Mucosa of stomach (tissue), 1 donor: ENCODE data around the gene AMY2B.
"Not testable (repeated sequence)": the region's sequence is repeated elsewhere in the genome, so short reads cannot be mapped to it uniquely, and the experiment has no call there.

Experiments used
- H3K27me3 ChIP-seq: one replicate; pipeline ENCODE4 v1.7.0; 2013; ENCODE audit warnings: mild to moderate bottlenecking, low read length; ENCODE audit not compliant: control insufficient read depth, insufficient read depth
- H3K36me3 ChIP-seq: one replicate; pipeline ENCODE4 v1.7.0; 2013; ENCODE audit warnings: low read length; ENCODE audit not compliant: control insufficient read depth, insufficient read depth
- H3K4me1 ChIP-seq: one replicate; pipeline ENCODE4 v1.7.0; 2013; ENCODE audit warnings: mild to moderate bottlenecking, low read length; ENCODE audit not compliant: control insufficient read depth, insufficient read depth
- H3K4me3 ChIP-seq: one replicate; pipeline ENCODE4 v1.7.0; 2013; ENCODE audit warnings: low read length
- H3K9ac ChIP-seq: one replicate; pipeline ENCODE4 v1.7.0; 2013; ENCODE audit warnings: mild to moderate bottlenecking, low read length, moderate library complexity
- H3K9me3 ChIP-seq: one replicate; pipeline ENCODE4 v1.7.0; 2013; ENCODE audit warnings: mild to moderate bottlenecking, low read length, moderate library complexity; ENCODE audit not compliant: control insufficient read depth
- donor health status: Pancreatic carcinoma.

The AMY2B gene

DNA sequence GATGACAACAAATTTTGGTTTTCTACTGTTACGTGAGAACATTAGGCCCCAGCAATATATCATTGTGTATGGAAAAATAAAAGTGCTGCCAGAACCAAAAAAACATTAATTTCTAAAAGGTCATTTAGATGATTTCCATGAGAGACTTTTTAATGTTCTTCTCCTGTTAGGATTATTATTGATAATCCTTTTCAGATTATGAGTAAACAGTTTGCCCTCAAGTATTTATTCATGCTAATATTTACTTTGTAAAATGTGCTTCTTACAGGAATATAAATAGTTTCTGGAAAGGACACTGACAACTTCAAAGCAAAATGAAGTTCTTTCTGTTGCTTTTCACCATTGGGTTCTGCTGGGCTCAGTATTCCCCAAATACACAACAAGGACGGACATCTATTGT lies at the start of gene AMY2B:
AMY2B (plus strand) TSS at position 301 of the 400 bp plus-strand sequence; CDS start at position 315, 14 bp downstream.
- H3K9me3 ChIP-seq, H3K4me3 ChIP-seq, H3K9ac ChIP-seq, H3K36me3 ChIP-seq, H3K27me3 ChIP-seq, H3K4me1 ChIP-seq: not testable (repeated sequence)

DNA sequence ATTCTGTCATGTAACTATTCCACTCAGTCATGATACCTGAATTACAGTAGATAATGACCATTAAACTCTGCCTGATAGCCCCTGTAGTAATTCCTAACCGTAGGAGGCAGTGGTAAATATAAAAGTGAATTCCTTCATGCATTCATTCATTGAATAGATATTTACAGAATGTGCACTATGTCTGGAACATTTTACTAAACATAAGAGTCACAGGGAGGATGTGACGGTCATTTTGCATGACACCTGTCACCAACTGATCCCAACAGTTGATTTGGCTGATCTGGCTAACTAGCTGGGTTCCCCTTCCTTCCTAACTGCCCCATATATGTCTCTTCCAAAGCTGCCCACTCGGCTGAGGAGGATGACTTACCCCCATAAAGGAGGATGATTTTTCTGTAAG lies 48.0 kb upstream of the AMY2B start:
- H3K27me3 ChIP-seq = no peaks in the 10 kb centered on the region
- peaks cover 5% of the 10 kb centered on the region for H3K4me1 ChIP-seq
- no peaks in the 10 kb centered on the region for H3K9me3 ChIP-seq
- H3K4me3 ChIP-seq = no peak overlapping the region
- H3K36me3 ChIP-seq = no peaks in the 10 kb centered on the region
- H3K9ac ChIP-seq = no peak overlapping the region

DNA sequence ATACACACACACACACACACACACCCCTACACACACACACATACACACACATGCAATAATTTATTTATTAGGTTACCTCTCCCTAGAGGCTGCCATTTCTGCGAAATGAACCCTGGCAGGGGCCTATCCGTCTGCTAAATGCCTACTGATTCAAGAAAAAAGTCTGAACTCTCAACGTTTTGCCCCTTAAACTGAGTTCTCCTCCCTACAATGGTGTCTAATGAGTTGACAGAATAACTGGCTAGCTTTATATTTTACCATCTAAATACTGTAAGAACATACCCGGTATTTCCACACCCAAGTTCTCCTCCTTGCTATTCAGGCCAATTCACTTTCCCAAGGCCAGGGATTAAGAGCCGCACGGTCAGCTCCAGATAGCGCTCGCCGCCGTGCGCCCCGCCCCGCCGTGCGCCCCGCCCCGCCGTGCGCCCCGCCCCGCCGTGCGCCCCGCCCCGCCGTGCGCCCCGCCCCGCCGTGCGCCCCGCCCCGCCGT lies 46.2 kb upstream of the AMY2B start:
- Histone ChIP-seq H3K4me1 (peaks cover 6% of the 10 kb centered on the region), H3K9me3 (no peaks in the 10 kb centered on the region), H3K27me3 (no peaks in the 10 kb centered on the region), H3K9ac (no peak overlapping the region), H3K4me3 (no peak overlapping the region), H3K36me3 (no peaks in the 10 kb centered on the region)

- Histone ChIP-seq H3K9me3 (no peaks in the 10 kb centered on the region), H3K27me3 (no peaks in the 10 kb centered on the region), H3K4me3 (peak within 1 kb of the TSS; percentile 93), H3K36me3 (no peaks in the 10 kb centered on the region), H3K4me1 (peaks cover 6% of the 10 kb centered on the region), H3K9ac (peak within 1 kb of the TSS; percentile 98)
Observed at GRCh38 chr1:103525607-103526507, 45.5 kb upstream of the AMY2B start, which contains the start of gene RNPC3. Gene RNPC3, plus strand, starts transcription at chr1:103525699. Its CDS starts 372 bp downstream, at chr1:103526071.

GRCh38 chr1:103527331-103527730 lies 44.1 kb upstream of the AMY2B start:
- H3K36me3 ChIP-seq = no peaks in the 10 kb centered on the region
- no peaks in the 10 kb centered on the region for H3K27me3 ChIP-seq
- H3K4me1 ChIP-seq = peaks cover 6% of the 10 kb centered on the region
- no peak overlapping the region for H3K9ac ChIP-seq
- H3K9me3 ChIP-seq = no peaks in the 10 kb centered on the region
- no peak overlapping the region for H3K4me3 ChIP-seq

- Histone ChIP-seq H3K36me3 (no peaks in the 10 kb centered on the region), H3K9me3 (no peaks in the 10 kb centered on the region), H3K9ac (no peak overlapping the region), H3K4me1 (peaks cover 6% of the 10 kb centered on the region), H3K27me3 (no peaks in the 10 kb centered on the region), H3K4me3 (no peak overlapping the region)
Observed at GRCh38 chr1:103529746-103530145, 41.6 kb upstream of the AMY2B start.

- H3K9me3 ChIP-seq = no peaks in the 10 kb centered on the region
- H3K4me1 ChIP-seq = no peaks in the 10 kb centered on the region
- no peaks in the 10 kb centered on the region for H3K27me3 ChIP-seq
- peaks cover 6% of the 10 kb centered on the region for H3K36me3 ChIP-seq
- no peak overlapping the region for H3K4me3 ChIP-seq
- H3K9ac ChIP-seq = no peak overlapping the region
Observed at GRCh38 chr1:103538226-103538625, 33.2 kb upstream of the AMY2B start.

- H3K9ac ChIP-seq = no peak overlapping the region
- no peaks in the 10 kb centered on the region for H3K9me3 ChIP-seq
- H3K4me3 ChIP-seq = no peak overlapping the region
- H3K27me3 ChIP-seq = no peaks in the 10 kb centered on the region
- H3K4me1 ChIP-seq = no peaks in the 10 kb centered on the region
- peaks cover 6% of the 10 kb centered on the region for H3K36me3 ChIP-seq
Observed at GRCh38 chr1:103541431-103541830, 30.0 kb upstream of the AMY2B start.

DNA sequence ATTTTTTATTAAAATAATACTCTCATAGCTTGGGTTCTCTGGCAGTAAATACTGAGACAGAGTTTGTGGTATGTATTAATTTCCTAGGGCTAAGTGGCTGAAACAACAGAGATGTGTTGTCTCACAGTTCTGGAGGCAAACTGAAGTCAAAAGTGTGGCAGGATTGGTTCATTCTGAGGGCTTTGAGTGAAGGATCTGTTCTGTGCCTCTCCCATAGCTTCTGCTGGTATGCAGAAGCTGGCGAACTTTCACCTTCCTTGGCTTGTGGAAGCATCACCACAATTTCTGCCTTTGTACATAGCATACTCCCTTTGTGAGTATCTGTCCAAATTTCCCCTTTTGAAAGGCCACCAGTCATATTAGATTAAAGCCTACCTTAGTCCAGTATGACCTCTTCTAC lies 24.9 kb upstream of the AMY2B start:
- no peaks in the 10 kb centered on the region for H3K4me1 ChIP-seq
- no peak overlapping the region for H3K9ac ChIP-seq
- H3K4me3 ChIP-seq = no peak overlapping the region
- H3K27me3 ChIP-seq = no peaks in the 10 kb centered on the region
- no peaks in the 10 kb centered on the region for H3K36me3 ChIP-seq
- no peaks in the 10 kb centered on the region for H3K9me3 ChIP-seq

GRCh38 chr1:103547840-103548239 lies 23.5 kb upstream of the AMY2B start:
- Histone ChIP-seq H3K36me3 (peaks cover 4% of the 10 kb centered on the region), H3K4me3 (no peak overlapping the region), H3K4me1 (no peaks in the 10 kb centered on the region), H3K27me3 (no peaks in the 10 kb centered on the region), H3K9me3 (no peaks in the 10 kb centered on the region), H3K9ac (no peak overlapping the region)

GRCh38 chr1:103560427-103560826 lies 11.0 kb upstream of the AMY2B start:
- Histone ChIP-seq H3K9me3 (no peaks in the 10 kb centered on the region), H3K4me1 (no peaks in the 10 kb centered on the region), H3K4me3 (no peak overlapping the region), H3K27me3 (no peaks in the 10 kb centered on the region), H3K9ac (no peak overlapping the region), H3K36me3 (no peaks in the 10 kb centered on the region)

- not testable (repeated sequence) for H3K9ac ChIP-seq, H3K36me3 ChIP-seq, H3K4me1 ChIP-seq, H3K4me3 ChIP-seq, H3K27me3 ChIP-seq, H3K9me3 ChIP-seq
Observed at GRCh38 chr1:103561124-103561523, 10.3 kb upstream of the AMY2B start.
